NCI-H69 (cell line): Measurements from ENCODE around the gene HPS5.
A peak's percentile ranks its signal among the peaks of the same experiment; 100 is the strongest.
"Not testable (repeated sequence)": the region's sequence is repeated elsewhere in the genome, so short reads cannot be mapped to it uniquely, and the experiment has no call there.

Experiments used
- DNase-seq: peaks from one replicate; lab custom pipeline; 2025; lab: John Stamatoyannopoulos, UW

HPS5 gene

DNA sequence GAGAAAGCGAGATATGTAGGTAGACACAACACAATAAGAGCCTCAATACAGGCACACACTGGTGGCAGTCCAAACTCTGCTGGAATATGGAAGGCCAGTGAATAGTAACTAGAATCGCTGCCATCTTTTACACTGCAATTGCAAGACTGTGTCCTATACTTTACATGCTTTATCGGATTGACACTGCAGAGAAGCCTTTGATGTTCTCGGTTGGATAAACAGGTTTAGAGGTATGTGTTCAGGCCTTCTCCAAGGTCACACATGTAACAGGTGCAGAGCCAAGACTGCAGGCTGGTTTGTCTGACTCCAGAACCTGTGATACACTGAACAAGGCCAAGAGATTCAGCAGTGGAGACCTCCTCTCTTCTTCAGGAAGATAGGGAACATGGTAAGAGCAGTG, 50.7 kb downstream of the HPS5 start:
- DNase-seq: no peak

DNA sequence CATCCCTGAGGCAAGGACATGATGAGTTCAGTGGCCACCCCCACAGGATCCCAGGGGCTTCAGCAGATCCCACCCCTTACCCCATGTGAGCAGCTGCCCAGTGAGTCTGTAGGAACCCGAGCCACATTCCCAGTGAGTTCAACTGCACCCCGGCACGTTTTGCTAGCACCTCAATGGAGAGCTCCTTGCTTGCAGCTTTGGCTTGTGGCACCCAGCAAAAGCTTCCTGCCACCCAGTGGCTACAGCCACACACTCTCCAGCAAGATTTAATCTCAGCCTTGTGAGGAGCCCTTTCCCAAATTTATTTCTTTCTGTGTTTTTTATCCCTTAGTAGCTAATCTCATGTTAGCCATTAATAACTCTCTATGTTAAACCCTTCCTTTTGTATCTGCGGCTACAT, 51.8 kb downstream of the HPS5 start:
- DNase-seq: peak; percentile 6

DNA sequence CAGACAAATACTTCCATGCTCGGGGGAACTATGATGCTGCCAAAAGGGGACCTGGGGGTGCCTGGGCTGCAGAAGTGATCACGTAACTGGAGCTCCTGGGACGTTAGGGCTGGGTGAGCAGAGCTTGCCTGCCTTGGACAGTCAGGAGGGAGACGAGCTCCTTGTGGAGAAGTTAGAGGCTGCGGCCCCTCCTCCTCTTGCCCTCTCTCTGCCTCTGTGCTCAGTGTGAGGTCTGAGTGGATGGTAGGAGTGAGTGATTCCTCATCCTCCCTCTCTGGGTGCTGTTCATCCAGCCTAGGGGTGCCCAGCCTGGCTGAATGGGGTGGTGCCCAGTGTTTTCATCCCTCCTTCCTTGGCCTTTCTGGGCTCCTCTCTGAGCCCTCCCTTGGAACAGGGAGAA, 52.7 kb downstream of the HPS5 start:
- DNase-seq: not testable (repeated sequence)

DNA sequence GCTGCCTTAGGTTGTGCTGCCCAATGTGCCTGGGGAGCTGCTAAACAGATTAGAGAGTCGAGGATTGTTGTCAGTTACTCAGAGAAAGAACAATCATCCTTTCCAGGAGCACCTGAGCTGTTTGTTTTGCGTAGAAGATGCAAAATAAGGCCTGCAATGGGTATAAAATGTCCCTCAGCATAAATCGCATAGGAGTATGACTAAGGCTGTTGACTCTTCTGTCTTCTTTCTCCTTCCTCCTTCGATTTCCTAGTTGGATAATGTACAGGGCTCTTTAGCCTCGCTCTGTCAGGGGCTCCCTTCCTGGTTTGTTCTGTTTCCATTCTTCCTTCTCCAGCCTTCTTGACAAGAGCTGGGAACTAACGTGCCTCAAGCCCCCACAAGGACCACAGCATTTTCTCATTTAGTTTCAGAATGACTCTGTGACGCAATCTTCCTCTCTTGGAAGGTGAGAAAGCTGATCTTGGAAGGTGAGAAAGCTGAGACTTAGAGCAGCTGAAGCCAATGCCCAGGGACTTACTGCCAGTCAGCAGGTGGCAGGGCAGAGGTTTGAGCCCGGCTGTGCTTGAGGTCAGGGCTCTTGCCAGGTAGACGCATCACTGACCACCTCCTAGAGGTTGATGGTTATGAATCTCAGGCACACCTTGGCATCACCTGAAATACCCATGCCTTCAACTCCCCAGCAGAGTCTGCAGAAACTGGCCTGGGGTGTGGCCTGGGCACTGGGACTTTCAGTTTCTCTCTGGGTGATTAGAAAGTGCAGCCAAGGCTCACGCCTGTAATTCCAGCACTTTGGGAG, 54.4 kb downstream of the HPS5 start:
- not testable (repeated sequence) for DNase-seq

DNA sequence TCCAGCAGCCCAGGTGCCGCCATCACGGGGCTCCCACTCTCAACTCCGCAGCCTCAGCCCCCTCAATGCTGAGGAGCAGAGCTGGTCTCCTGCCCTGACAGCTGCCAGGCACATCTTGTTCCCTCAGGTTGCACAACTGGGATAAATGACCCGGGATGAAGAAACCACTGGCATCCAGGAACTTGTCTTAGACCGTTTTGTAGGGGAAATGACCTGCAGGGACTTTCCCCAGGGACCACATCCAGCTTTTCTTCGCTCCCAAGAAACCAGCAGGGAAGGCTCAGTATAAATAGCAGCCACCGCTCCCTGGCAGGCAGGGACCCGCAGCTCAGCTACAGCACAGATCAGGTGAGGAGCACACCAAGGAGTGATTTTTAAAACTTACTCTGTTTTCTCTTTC, 56.0 kb downstream of the HPS5 start, which contains the start of gene SAA1:
TSS of gene SAA1 (plus strand) at position 316 of the 400 bp plus-strand sequence. CDS start 624 bp downstream, outside the sequence.
- no peak for DNase-seq

DNA sequence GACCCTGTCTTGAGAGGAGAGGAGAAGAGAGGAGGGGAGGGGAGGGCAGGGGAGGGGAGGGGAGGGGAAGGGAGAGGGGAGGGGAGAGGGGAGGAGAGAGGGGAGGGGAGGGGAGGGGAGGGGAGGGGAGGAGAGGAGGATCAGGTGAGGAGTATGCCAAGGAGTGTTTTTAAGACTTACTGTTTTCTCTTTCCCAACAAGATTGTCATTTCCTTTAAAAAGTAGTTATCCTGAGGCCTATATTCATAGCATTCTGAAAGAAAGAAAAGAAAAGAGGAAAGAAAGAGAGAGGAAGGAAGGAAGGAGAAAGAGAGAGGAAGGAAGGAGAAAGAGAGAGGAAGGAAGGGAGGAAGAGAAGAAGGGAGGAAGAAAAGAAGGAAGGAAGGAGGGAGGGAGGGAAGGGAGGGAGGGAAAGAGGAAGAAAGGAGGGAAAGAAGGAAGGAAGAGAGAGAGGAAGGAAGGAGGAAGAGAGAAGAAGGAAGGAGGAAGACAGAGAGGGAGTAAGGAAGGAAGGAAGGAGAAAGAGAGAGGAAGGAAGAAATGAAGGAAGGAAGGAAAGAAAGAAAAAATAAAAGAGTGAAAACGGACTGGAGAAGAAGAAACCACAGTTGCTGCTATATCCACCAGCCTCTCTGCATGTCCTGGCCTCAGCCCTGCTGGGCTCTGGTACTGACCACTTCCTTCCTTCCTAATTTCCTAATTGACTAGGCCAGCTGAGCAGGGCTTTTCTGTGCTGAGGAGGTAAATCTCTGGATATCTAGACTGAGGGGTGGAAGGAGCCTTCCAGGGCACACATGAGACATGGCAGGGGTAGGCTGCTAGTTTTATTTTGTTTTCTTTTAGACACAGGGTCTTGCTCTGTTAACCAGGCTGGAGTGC, 57.0 kb downstream of the HPS5 start:
- DNase-seq: no peak

DNA sequence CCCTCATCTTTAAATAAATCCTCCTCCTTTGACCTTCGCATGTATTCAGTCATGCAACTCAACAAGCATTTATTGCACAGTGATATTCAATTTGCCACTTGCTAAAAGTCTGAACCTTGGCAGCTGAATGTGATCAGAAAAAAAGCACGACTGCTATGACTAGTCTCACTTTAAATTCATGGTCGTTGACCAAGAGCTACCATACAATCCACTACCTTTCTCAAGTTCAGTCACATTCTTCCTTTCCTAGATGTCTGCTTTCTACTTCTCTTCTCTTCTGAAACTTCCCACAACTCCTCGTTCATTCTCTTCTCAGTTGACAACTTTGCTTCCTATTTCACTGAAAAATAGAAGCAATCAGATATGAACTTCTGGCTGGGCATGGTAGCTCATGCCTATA, 57.9 kb downstream of the HPS5 start:
- no peak for DNase-seq

DNA sequence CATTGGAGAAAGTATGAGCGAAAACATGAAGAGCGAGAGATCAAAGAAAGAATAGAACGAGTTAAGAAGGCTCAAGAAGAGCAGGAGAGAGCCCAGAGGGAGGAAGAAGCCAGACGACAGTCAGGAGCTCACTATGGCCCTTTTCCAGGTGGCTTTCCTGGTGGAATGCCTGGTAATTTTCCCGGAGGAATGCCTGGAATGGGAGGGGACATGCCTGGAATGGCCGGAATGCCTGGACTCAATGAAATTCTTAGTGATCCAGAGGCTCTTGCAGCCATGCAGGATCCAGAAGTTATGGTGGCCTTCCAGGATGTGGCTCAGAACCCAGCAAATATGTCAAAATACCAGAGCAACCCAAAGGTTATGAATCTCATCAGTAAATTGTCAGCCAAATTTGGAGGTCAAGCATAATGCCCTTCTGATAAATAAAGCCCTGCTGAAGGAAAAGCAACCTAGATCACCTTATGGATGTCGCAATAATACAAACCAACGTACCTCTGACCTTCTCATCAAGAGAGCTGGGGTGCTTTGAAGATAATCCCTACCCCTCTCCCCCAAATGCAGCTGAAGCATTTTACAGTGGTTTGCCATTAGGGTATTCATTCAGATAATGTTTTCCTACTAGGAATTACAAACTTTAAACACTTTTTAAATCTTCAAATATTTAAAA, 59.1 kb downstream of the HPS5 start:
- DNase-seq: not testable (repeated sequence)

DNA sequence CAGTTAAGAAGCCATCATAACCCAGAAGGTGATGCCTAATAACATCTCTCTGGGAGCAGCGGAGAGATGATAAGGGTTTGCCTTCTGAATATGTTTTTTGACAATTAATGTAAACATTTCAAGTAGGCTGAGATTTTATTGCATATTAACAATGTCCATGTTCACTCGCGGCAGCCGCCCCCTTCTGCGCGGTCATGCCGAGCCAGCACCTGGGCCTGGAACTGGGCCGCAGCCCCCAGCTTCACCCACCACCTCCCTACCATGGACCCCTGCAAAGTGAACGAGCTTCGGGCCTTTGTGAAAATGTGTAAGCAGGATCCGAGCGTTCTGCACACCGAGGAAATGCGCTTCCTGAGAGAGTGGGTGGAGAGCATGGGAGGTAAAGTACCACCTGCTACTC, 60.2 kb downstream of the HPS5 start:
- no peak for DNase-seq

DNA sequence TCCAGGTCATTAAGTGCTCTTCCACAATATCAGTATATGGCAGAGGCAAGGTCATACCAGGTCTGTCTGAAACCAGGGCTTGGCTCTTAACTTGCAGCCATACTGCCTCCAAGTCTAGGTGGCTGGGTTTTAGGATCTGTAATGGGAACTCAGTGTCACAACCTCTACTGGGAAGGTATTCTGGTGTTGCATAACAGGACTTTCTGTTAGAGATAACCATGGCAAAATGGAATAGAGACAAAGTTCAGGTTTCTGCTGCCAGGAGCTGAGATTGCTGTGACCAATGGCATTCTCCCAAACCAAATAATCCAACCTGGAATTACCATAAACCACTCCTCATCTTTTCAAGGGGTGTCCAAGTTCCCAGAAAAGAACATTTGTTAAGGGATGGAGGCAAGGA, 62.7 kb downstream of the HPS5 start:
- no peak for DNase-seq

DNA sequence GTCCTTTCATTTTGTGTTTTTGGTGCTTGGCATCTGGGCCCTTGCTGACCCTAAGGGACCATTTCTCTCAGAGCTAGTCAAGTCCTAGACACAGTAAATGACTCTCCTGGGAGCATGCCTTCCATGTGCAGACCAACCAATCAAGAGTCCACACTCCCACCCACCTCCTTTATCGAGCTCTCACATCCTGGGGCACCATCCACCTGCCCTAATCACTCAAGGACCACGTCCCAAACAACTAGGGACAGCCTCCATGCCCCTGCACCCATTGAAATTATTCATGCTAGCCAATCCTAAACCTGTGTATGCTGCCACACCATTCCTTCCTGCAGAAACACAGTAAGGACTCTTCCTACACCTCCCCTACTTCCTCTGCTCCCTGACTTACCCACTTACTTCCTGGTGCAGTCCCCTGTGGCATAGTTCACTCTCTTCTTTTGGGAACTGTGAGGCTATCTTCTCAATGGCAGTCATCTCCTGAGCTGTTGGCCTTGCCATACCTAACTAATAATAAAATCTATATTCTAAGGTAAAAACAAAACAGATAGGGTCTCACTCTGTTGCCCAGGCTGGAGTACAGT, 67.1 kb downstream of the HPS5 start:
- no peak for DNase-seq

DNA sequence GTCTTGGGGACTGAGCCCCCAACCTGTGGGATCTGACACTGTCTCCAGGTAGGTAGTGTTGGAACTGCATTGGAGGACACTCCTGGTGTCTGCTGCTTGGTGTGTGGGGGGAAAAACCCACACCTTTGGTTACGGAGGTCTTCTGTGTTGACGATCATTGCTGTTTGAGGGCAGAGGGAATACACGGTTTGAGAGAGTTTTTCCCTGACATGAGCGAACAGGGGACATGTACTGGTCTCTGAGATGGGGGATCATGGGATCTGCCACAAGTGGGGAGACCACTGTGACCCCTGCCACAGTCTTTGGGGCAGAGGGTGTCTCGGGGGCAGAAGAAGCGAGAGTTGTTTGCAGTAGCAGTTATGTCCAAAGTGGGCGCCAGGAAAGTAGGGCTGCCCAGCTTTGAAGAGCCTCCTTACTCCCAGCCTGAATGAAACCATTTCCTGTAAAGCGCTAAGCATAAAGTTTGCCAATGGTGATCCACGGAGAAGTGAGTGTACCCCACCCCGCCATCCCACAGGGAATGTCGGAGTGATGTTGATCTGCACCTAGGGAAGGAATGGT, 68.1 kb downstream of the HPS5 start:
- no peak for DNase-seq

DNA sequence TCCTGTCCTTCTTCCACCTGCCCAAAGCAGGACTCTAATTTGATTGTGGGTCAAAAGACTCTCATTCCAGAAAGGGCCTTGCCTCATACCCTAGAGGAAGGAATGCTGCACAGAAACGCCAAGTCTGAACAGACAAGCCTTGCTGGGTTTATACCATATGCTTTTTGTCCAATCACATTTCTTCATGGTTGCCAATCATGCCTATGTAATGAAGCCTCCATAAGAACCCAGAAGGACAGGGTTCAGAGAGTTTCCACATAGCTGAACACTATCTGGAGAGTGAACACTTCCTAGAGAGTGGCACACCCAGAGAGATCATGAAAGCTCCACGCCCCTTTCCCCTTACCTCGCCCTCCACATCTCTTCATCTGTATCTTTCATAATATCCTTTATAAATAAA, 68.7 kb downstream of the HPS5 start:
- no peak for DNase-seq

DNA sequence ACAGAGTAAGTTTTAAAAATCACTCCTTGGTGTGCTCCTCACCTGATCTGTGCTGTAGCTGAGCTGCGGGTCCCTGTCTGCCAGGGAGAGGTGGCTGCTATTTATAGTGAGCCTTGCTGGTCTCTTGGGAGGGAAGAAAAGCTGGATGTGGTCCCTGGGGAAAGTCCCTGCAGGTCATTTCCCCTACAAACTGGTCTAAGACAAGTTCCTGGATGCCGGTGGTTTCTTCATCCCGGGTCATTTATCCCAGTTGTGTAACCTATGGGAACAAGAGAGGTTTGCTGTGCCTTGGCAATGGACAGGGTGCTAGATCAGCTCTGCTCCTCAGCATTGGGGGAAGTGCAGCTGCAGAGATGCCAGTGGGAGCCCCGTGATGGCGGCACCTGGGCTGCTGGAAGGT, 73.4 kb downstream of the HPS5 start, which contains the start of gene SAA2:
TSS of gene SAA2 (minus strand) at position 108 of the 400 bp plus-strand sequence. CDS start 657 bp downstream, outside the sequence.
- no peak for DNase-seq

DNA sequence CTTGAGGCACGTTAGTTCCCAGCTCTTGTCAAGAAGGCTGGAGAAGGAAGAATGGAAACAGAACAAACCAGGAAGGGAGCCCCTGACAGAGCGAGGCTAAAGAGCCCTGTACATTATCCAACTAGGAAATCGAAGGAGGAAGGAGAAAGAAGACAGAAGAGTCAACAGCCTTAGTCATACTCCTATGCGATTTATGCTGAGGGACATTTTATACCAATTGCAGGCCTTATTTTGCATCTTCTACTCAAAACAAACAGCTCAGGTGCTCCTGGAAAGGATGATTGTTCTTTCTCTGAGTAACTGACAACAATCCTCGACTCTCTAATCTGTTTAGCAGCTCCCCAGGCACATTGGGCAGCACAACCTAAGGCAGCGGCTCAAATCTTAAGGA, 74.8 kb downstream of the HPS5 start:
- DNase-seq: not testable (repeated sequence)

DNA sequence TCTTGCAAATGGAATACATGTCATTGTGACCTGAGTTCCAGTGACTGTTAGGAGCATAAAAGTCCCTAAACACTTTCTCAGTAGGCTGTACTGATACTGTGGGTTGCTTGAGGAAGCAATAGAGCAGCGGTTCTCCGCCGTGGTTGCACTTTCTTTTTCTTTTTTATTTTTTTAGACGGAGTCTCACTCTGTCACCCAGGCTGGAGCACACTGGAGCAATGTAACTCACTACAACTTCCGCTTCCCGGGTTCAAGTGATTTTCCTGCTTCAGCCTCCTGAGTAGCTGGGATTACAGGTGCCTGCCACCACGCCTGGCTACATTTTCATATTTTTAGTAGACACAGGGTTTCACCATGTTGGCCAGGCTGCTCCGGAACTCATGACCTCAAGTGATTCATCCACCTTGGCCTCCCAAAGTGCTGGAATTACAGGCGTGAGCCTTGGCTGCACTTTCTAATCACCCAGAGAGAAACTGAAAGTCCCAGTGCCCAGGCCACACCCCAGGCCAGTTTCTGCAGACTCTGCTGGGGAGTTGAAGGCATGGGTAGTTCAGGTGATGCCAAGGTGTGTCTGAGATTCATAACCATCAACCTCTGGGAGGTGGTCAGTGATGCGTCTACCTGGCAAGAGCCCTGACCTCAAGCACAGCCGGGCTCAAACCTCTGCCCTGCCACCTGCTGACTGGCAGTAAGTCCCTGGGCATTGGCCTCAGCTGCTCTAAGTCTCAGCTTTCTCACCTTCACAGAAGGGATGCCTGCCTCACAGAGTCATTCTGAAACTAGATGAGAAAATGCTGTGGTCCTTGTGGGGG, 75.4 kb downstream of the HPS5 start:
- DNase-seq: not testable (repeated sequence)

DNA sequence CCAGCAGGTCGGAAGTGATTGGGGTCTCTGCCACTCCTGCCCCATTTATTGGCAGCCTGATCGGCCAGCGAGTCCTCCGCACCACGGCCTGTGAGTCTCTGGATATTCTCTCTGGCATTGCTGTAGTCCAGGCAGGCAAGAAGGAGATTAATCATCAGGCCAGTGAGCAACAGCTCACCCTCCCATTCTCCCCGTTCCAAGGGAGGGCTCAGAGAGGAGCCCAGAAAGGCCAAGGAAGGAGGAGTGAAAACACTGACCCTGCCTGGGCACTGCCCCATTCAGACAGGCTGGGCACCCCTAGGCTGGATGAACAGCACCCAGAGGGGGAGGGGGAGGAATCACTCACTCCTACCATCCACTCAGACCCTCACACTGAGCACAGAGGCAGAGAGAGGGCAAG, 76.5 kb downstream of the HPS5 start:
- DNase-seq: no peak

DNA sequence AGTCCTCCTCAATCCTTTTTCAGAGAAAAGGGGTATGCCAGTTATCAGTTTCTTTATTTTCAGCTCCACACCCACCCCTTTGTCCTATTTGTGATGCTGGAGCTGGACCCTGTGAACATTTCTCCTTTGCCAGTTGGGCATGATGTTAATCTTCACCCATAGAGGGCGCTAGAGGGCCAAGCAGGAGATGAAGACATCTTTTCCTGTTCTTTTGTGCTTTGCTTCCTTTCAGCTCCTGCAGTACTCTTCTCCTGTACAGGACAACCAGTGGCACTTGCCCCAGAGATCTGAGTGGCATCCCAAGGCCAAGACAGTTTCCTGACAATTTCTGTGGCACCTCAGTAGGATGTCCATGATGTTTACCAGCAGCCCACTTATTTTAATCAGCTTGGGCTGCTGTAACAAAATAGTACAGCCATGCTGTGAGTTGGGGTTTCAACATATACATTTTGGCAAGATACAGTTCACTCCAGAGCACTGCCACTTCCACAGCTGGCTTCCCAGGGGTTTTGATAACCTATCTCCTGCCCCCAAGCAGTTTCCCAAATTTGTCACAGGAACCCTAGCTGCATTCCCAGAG, 78.1 kb downstream of the HPS5 start:
- peak; percentile 82 for DNase-seq

DNA sequence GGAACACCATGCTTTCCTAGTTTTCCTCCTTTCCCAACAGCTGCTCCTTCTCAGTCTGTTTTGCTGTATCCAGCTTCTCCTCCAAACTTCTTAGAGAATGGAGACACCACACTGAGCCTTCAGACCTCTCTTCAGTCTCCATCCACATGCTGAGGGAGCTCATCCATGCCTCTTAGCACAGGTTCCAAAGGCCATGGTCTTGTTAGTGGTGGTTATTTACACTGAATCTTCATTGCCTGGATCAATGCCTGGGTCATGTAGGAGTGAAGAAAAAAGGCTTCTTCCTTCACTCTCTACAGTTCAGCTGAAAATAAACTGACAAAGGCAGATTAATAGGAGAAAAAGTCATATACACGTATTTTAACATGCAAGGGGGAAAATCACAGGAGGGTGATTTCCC, 82.3 kb downstream of the HPS5 start:
- DNase-seq: no peak

DNA sequence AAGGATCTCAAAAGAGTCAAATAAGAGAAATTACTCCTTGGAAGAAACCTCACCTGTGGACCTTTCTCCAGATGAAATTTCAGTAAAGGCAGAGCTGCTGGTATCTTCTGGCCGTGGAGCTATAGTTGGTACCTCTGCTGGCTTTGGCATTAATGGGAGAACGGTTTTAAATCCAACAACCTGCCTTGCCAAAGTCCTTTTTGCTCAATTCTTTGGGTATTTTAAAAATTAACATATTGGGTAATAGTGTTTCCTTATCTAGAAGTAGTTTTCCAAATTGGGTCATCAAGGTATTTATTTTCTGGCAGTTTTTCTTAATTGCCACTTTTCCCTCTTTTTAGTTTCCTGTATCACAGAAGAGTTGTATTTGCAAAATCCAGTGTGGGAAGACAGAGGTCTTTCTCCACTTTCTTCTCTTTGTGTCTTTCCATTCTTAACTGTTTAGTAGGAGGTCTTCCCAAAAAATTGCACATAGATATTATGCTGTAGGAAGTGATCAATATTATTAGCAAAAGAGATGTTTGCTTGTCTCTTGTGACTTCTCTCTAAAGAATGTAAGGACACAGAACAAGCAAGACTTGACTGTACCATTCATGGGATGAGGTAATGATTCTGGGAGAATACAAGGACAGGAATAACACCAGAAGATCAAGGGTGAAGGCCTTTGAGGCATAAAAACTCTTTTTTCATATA, 85.1 kb downstream of the HPS5 start, which contains the start of gene SAA4:
TSS of gene SAA4 (minus strand) at position 139 of the 693 bp plus-strand sequence. CDS start 876 bp downstream, outside the sequence.
- no peak for DNase-seq
